ENCODE measurements around the gene MIER1.
"Not testable (repeated sequence)": the region's sequence is repeated elsewhere in the genome, so short reads cannot be mapped to it uniquely, and the experiment has no call there.

Gene MIER1

DNA sequence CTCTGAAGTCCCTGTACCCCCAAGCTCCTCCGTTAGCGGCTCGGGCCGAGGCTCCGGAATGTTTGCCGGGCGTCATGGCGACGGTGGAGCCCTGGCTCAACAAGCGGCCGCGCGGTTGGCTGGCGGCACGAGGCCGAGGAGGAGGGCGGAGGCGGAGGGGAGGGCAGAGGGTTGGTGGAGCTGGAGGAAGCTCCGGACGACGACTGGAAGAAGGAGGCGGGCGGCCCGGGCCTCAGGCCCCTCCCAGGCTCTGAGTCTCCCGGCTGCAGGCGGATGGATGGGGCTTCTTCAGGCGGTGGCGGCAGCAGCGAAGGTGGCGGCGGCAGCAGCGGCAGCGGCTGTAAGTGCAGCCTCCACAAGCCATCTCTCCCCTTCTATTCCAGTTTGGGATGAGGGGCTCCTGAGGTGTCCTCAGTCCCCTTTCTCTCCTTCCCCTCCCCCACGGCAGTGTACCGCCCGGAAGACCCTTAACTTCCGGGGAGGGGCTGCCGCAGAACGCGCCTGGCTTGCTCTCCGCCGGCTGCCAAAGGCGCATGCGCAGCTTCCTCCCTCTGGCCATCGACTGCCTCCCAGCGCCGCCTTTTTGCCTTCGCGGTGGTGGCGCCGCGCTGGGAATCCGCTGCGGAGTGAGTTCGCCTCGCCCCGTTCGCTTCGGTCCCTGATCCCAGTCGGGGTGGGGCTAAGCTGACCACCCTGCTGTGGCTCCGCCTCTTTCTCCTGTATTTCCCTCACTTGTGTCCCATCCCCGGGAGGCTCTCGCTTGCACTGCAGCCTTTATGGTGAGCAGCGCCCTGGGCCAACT, at the start of gene MIER1, which contains the start of gene DNAI4:
TSS of gene MIER1 (plus strand) at position 235 of the 802 bp plus-strand sequence. CDS start at position 274, 39 bp downstream.
TSS of gene DNAI4 (minus strand) at position 101 of the 802 bp plus-strand sequence. CDS start at position 76, 25 bp downstream.
- no peaks in the 10 kb centered on the region for H3K9me3 Mint-ChIP-seq

DNA sequence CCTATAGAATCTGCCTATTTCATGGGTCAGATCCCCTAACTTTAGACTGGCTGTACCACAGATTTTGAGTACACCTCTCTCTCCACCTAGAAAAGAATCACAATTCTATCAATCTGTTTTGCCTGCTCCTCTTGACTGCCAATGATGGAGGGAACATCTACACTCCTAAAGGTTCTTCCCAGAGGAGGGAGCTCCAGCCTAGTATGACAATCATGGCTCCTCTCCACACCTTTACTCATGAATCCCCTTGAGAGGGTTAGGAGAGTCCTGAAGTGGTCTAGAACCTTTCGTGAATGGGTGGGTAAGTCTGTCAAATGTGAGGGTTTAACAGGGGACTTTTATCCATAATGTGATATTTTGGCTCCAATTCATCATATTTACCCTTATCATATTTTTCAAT, 48.1 kb upstream of the MIER1 start:
- H3K4me3 Mint-ChIP-seq, result no peak overlapping the region
- peaks cover 25% of the 10 kb centered on the region for H3K9me3 Mint-ChIP-seq
- no peaks in the 10 kb centered on the region for H3K27me3 Mint-ChIP-seq
- H3K36me3 Mint-ChIP-seq (ENCODE audit: low read depth), result no peaks in the 10 kb centered on the region
- H3K4me1 Mint-ChIP-seq (ENCODE audit: low read depth), result no peaks in the 10 kb centered on the region
- H3K27ac Mint-ChIP-seq, result no peak overlapping the region

More for the DNA sequence above, at the start of gene MIER1, which contains the start of gene DNAI4:
- Mint-ChIP-seq H3K4me1 (ENCODE audit: low read depth) (peaks cover 57% of the 10 kb centered on the region), H3K36me3 (ENCODE audit: low read depth) (peaks cover 13% of the 10 kb centered on the region), H3K27me3 (no peaks in the 10 kb centered on the region), H3K27ac (peak within 1 kb of the TSS; percentile 95), H3K4me3 (peak within 1 kb of the TSS; percentile 91)

DNA sequence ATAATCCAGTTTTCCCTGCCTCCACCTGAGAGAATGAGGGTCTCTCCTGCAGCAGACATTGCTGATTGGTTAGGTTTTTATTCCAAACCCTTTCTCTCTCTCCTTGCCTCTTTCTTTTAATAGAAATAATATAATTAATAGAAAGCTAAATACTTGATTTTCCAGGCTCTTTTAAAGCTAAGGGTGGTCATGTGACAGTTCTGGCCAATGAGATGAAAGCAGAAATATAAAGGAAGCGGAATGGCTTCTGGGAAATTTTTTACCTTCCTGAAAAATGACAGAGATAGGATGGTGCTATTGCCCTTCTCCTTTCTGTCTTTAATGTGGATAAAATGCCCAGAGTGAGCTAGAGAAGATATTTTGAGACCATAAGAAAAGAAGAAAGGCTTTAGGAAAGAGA, 35.8 kb upstream of the MIER1 start:
- no peaks in the 10 kb centered on the region for H3K4me1 Mint-ChIP-seq (ENCODE audit: low read depth)
- no peaks in the 10 kb centered on the region for H3K9me3 Mint-ChIP-seq
- H3K27ac Mint-ChIP-seq, result no peak overlapping the region
- H3K4me3 Mint-ChIP-seq, result no peak overlapping the region
- H3K27me3 Mint-ChIP-seq, result no peaks in the 10 kb centered on the region
- H3K36me3 Mint-ChIP-seq (ENCODE audit: low read depth), result no peaks in the 10 kb centered on the region

DNA sequence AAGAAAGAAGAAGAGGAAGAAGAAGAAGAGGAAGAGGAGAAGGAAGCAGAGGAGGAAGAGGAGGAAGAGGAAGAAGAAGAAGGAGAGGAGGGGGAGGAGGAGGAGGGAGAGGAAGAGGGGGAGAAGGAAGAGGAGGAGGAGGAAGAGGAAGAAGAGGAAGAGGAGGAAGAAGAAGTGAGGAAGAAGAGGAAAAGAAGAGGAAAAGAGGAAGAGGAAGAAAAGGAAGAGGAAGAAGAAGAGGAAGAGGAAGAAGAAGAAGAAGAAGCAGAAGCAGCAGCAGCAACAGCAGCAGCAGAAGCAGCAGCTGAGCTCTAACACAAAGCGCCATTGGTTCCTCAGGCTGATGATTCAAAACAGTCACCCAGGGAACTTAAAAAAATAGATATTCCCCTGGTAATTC, 34.2 kb upstream of the MIER1 start:
- no peak overlapping the region for H3K27ac Mint-ChIP-seq

DNA sequence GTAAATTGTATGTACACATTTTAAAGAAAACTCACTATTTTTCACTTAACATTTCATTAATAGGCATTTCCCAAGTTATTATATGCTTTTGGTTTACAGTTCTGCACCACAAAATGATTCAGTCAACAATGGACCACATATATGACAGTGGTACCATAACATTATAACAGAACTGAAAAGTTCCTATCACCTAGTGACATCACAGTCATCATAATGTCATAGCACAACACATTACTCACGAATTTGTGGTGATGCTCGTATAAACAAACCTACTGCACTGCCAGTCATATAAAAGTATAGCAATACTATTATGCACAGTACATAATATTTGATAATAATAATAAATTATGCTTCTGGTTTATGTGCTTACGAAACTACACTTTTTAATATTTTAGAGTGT, 31.1 kb upstream of the MIER1 start:
- no peaks in the 10 kb centered on the region for H3K36me3 Mint-ChIP-seq (ENCODE audit: low read depth)
- no peaks in the 10 kb centered on the region for H3K27me3 Mint-ChIP-seq
- H3K27ac Mint-ChIP-seq, result no peak overlapping the region
- no peaks in the 10 kb centered on the region for H3K4me1 Mint-ChIP-seq (ENCODE audit: low read depth)
- no peaks in the 10 kb centered on the region for H3K9me3 Mint-ChIP-seq
- no peak overlapping the region for H3K4me3 Mint-ChIP-seq

More for the DNA sequence above, 34.2 kb upstream of the MIER1 start:
- Mint-ChIP-seq H3K4me1 (ENCODE audit: low read depth) (no peaks in the 10 kb centered on the region), H3K27me3 (no peaks in the 10 kb centered on the region), H3K9me3 (no peaks in the 10 kb centered on the region), H3K4me3 (no peak overlapping the region), H3K36me3 (ENCODE audit: low read depth) (no peaks in the 10 kb centered on the region)

GRCh38 chr1:66915203-66915602, 9.6 kb upstream of the MIER1 start:
- not testable (repeated sequence) for H3K27ac Mint-ChIP-seq; H3K9me3 Mint-ChIP-seq; H3K4me3 Mint-ChIP-seq; H3K4me1 Mint-ChIP-seq (ENCODE audit: low read depth); H3K27me3 Mint-ChIP-seq
- H3K36me3 Mint-ChIP-seq (ENCODE audit: low read depth), result peaks cover 13% of the 10 kb centered on the region

DNA sequence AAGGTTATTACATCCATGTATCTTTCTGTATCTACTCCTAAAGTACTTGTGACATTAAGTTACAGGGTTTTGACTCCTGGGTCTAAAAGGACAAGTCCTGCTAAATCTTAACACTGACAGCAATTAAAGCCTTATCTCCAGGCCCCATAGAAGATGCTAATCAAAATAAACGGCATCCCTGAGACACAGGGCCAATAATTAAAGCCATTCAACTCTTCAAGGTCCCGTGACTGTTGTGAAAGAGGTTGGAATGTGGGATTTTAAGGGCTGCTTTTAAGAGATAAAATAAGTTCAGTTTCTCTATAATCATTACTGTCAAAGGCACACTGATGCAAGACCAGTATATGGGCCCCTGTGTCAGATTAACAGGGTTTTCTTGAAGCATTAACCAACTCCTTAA, 8.5 kb upstream of the MIER1 start:
- H3K27ac Mint-ChIP-seq, result no peak overlapping the region
- H3K4me3 Mint-ChIP-seq, result no peak overlapping the region
- H3K4me1 Mint-ChIP-seq (ENCODE audit: low read depth), result no peaks in the 10 kb centered on the region
- peaks cover 9% of the 10 kb centered on the region for H3K9me3 Mint-ChIP-seq
- no peaks in the 10 kb centered on the region for H3K27me3 Mint-ChIP-seq
- peaks cover 13% of the 10 kb centered on the region for H3K36me3 Mint-ChIP-seq (ENCODE audit: low read depth)

GRCh38 chr1:66917476-66917875, 7.3 kb upstream of the MIER1 start:
- Mint-ChIP-seq H3K36me3 (ENCODE audit: low read depth) (peaks cover 15% of the 10 kb centered on the region), H3K27me3 (no peaks in the 10 kb centered on the region), H3K4me3 (no peak overlapping the region), H3K27ac (no peak overlapping the region), H3K9me3 (peaks cover 9% of the 10 kb centered on the region), H3K4me1 (ENCODE audit: low read depth) (peaks cover 4% of the 10 kb centered on the region)

GRCh38 chr1:66919063-66919462, 5.7 kb upstream of the MIER1 start:
- Mint-ChIP-seq H3K27ac (no peak overlapping the region), H3K9me3 (peaks cover 9% of the 10 kb centered on the region), H3K4me3 (no peak overlapping the region), H3K27me3 (no peaks in the 10 kb centered on the region), H3K36me3 (ENCODE audit: low read depth) (peaks cover 18% of the 10 kb centered on the region), H3K4me1 (ENCODE audit: low read depth) (peaks cover 18% of the 10 kb centered on the region)

- peaks cover 18% of the 10 kb centered on the region for H3K4me1 Mint-ChIP-seq (ENCODE audit: low read depth)
- H3K27ac Mint-ChIP-seq, result no peak overlapping the region
Observed at GRCh38 chr1:66919828-66920227, 5.0 kb upstream of the MIER1 start.

DNA sequence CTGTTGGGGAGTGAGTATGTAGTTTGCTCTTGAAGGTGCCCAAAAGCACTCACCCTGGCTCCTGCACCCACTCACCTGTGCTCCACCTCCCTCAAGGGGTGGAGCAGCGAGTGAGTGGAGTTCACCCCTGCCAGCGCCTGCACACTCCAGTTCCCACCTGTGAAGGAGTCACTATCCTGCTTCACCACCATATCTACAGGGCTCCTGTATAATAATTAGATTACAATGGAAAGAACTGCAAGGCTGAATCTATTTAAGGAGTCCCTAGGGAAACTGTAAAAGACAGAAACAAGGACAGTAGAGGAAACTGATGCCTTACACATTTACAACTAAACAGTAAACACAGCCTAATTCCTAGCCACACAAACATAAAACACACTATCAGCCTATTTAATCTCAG, 4.2 kb upstream of the MIER1 start:
- H3K9me3 Mint-ChIP-seq, result peaks cover 9% of the 10 kb centered on the region
- peaks cover 18% of the 10 kb centered on the region for H3K4me1 Mint-ChIP-seq (ENCODE audit: low read depth)
- H3K27ac Mint-ChIP-seq, result no peak overlapping the region
- H3K27me3 Mint-ChIP-seq, result no peaks in the 10 kb centered on the region
- H3K36me3 Mint-ChIP-seq (ENCODE audit: low read depth), result peaks cover 18% of the 10 kb centered on the region
- no peak overlapping the region for H3K4me3 Mint-ChIP-seq

More at GRCh38 chr1:66919828-66920227, 5.0 kb upstream of the MIER1 start:
- H3K9me3 Mint-ChIP-seq, result peaks cover 9% of the 10 kb centered on the region
- peaks cover 18% of the 10 kb centered on the region for H3K36me3 Mint-ChIP-seq (ENCODE audit: low read depth)
- no peak overlapping the region for H3K4me3 Mint-ChIP-seq
- no peaks in the 10 kb centered on the region for H3K27me3 Mint-ChIP-seq

DNA sequence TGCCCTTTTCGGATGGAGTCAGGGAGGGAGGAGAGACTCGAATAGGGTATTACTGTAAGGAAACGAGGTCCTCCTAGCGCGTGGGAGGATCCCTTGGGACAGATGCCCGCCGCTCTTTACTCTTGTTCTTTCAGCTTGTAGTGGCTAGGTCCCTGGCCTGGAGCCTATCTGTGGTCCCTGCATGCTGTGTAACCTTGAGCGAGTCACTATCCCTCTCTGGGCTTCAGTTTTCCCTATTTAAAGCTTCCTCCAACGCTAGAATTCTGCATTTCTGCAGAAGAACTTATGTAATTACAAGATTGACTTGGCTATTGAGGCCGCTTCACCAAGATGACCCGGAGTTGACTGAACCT, 744 bp downstream of the MIER1 start:
- Mint-ChIP-seq H3K4me3 (peak overlapping the region; percentile 91), H3K27me3 (no peaks in the 10 kb centered on the region), H3K27ac (peak overlapping the region; percentile 95), H3K9me3 (no peaks in the 10 kb centered on the region), H3K36me3 (ENCODE audit: low read depth) (peaks cover 13% of the 10 kb centered on the region), H3K4me1 (ENCODE audit: low read depth) (peaks cover 57% of the 10 kb centered on the region)

DNA sequence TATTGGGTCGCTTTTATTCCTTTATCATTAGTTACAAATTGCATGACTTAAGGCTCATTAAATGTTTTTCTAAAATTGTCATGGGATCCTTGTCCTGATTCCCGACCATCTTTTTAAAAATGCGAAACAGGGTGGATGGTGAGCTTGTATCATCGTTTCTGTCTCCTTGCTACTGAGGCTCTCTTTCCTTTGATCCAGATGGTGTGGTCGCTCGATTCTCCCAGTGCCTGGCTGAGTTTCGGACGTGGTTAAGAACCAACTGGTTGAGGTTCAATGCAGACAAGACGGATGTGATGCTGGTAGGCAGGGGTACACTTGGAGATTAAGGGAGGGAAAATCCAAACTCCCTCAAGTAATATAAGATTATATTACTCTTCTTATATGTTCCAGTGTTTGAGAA, 1.2 kb downstream of the MIER1 start:
- peaks cover 57% of the 10 kb centered on the region for H3K4me1 Mint-ChIP-seq (ENCODE audit: low read depth)
- peak overlapping the region; percentile 91 for H3K4me3 Mint-ChIP-seq
- peak overlapping the region; percentile 95 for H3K27ac Mint-ChIP-seq
- no peaks in the 10 kb centered on the region for H3K9me3 Mint-ChIP-seq
- H3K27me3 Mint-ChIP-seq, result no peaks in the 10 kb centered on the region
- peaks cover 13% of the 10 kb centered on the region for H3K36me3 Mint-ChIP-seq (ENCODE audit: low read depth)

GRCh38 chr1:66927528-66927927, 2.7 kb downstream of the MIER1 start:
- H3K9me3 Mint-ChIP-seq, result no peaks in the 10 kb centered on the region
- H3K4me3 Mint-ChIP-seq, result no peak overlapping the region
- peaks cover 19% of the 10 kb centered on the region for H3K36me3 Mint-ChIP-seq (ENCODE audit: low read depth)
- H3K27ac Mint-ChIP-seq, result no peak overlapping the region
- no peaks in the 10 kb centered on the region for H3K27me3 Mint-ChIP-seq
- peaks cover 61% of the 10 kb centered on the region for H3K4me1 Mint-ChIP-seq (ENCODE audit: low read depth)

DNA sequence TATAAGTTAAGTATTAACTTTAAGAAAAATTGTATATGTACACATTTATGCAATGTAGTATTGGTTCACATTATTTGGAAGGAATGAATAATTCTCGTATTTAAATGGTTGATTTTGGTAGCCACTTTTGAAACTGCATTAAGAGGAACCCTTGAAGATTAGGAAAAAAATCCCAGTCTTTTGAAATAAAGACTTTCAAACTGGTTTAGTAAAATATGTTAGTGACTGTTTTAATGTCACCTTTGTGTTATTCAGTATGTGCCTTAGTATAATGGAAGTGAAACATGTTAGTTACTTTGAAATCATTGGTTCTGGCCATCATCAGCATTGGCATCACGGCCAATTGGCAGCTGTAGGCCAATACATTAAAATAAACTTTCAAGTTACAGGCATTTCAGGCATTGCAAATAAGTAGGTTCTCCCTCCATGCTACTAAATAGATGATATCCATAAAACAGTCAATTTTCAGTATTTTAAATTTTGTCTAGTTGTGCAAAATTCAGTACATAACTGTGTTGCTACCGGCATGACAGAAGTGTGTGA, 4.4 kb downstream of the MIER1 start:
- peak overlapping the region; percentile 76 for H3K27ac Mint-ChIP-seq
- no peaks in the 10 kb centered on the region for H3K27me3 Mint-ChIP-seq
- H3K4me1 Mint-ChIP-seq (ENCODE audit: low read depth), result peaks cover 64% of the 10 kb centered on the region
- H3K4me3 Mint-ChIP-seq, result peak overlapping the region; percentile 97
- H3K9me3 Mint-ChIP-seq, result no peaks in the 10 kb centered on the region
- H3K36me3 Mint-ChIP-seq (ENCODE audit: low read depth), result peaks cover 21% of the 10 kb centered on the region

DNA sequence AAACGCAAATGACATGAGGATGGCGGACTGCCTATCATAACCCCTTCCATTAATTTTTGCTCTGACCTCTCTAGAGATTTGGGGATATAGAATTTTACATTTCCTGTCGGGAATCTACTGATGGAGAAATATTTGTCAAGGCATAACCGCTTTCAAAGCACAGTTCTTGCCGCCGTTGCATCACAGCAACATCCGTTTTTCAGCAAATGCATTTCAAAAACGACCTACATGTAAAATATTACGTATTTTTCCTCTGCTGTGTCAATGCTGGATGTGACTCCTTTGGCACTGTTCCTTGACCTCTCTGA, 4.9 kb downstream of the MIER1 start:
- Mint-ChIP-seq H3K27ac (peak overlapping the region; percentile 76), H3K36me3 (ENCODE audit: low read depth) (peaks cover 21% of the 10 kb centered on the region), H3K27me3 (no peaks in the 10 kb centered on the region), H3K4me3 (peak overlapping the region; percentile 97), H3K9me3 (no peaks in the 10 kb centered on the region), H3K4me1 (ENCODE audit: low read depth) (peaks cover 68% of the 10 kb centered on the region)

Measured in stimulated activated naive CD8-positive, alpha-beta T cell treated with anti-CD3 and anti-CD28 coated beads, Interleukin-15, Interleukin-2, amounts not matched to agents 100 ng/mL and 50 ng/mL, for 24 hours (primary cell).